Measurements from ENCODE around the gene SREK1IP1. TPM values are rescaled to one million over a fixed set of nuclear protein-coding genes. Genes with fewer than 3 reads are reported as not detected.

The SREK1IP1 gene
- total RNA-seq (2021; ENCODE audit: unreplicated experiment) (25.5 TPM), Bru-seq, nascent RNA (percentile 86 among the genes with signal in this experiment), BruChase-seq, experiment 1, labeled RNA remaining after a 6-hour chase (percentile 85 among the genes with signal in this experiment), BruChase-seq, experiment 2, labeled RNA remaining after a 2-hour chase (percentile 79 among the genes with signal in this experiment)
- polyA plus RNA-seq (2012): 8.6 and 11.0 TPM in 2 replicates
- long read RNA-seq, full-length matches to known transcripts: 16 of 26 reads
- long read RNA-seq, partial matches to known transcripts: 6 of 26 reads
- long read RNA-seq, other reads (novel, unspliced or antisense): 4 of 26 reads

- CTCF ChIA-PET: no interaction called here
- peak; percentile 85 for DNase-seq (ENCODE audit: low read depth, low spot score)
- H3K9me2 ChIP-seq (ENCODE audit: insufficient read depth): no peaks in the 10 kb centered on the region
- peak within 1 kb of the TSS; percentile 82 for H3K4me2 ChIP-seq (ENCODE audit: low read length)
- intact Hi-C loops (cut with micrococcal nuclease): no loop called here
- H3K4me1 ChIP-seq (ENCODE audit: control insufficient read depth in 1 of 2, insufficient read depth in 2 of 2, low read length in 2 of 2): peaks cover 19 to 27% of the 10 kb centered on the region in 2 experiments; a peak in 3 of 4 replicates
- H3K4me3 ChIP-seq (replicated peaks in 1 of 2; ENCODE audit: low read depth in 1 of 2, low read length in 2 of 2): peak within 1 kb of the TSS; percentile 88 to 98
- BruUV-seq (replicated peaks): TSS peak; percentile 79
- peak; percentile 95 for ATAC-seq
- no peaks in the 10 kb centered on the region for H3K9me3 ChIP-seq (ENCODE audit: control insufficient read depth in 1 of 2, insufficient read depth in 1 of 2, low read depth in 1 of 2, low read length in 2 of 2)
- H3K9ac ChIP-seq (ENCODE audit: low read length): peak within 1 kb of the TSS; percentile 87
- peak within 1 kb of the TSS; percentile 87 for H2AFZ ChIP-seq (ENCODE audit: low read depth, low read length, poor library complexity, severe bottlenecking)
- H3K79me2 ChIP-seq (ENCODE audit: insufficient read depth, low read length): peaks cover 81% of the 10 kb centered on the region
- no peaks in the 10 kb centered on the region for H4K20me1 ChIP-seq (ENCODE audit: insufficient read depth)
- no peaks in the 10 kb centered on the region; a peak in 1 of 4 replicates for H3K36me3 ChIP-seq (ENCODE audit: control insufficient read depth in 1 of 2, insufficient read depth in 2 of 2, low read length in 2 of 2)
- RAD21 ChIA-PET (ENCODE audit: low non-redundant PET in 1 of 2, low total read pairs in 2 of 2, uncharacterized antibody in 2 of 2, unreplicated experiment in 2 of 2): no interaction called here
- H3K27me3 ChIP-seq (ENCODE audit: insufficient read depth, low read length): no peaks in the 10 kb centered on the region
- H3K27ac ChIP-seq (ENCODE audit: low read depth, low read length): peak within 1 kb of the TSS; percentile 70
- POLR2A ChIA-PET: no interaction called here
- peak; percentile 24 for TF ChIP-seq ZBTB33 (IDR thresholded peaks at IDR 0.05; ENCODE audit: extremely low read depth, insufficient replicate concordance, low read length)
- TF ChIP-seq JUND (IDR thresholded peaks at IDR 0.05): peak; percentile 80
- TF ChIP-seq SP1 (IDR thresholded peaks at IDR 0.05; ENCODE audit: low read depth): peak; percentile 90
- TF ChIP-seq YY1 (IDR thresholded peaks at IDR 0.05; ENCODE audit: extremely low read depth, insufficient replicate concordance, low read depth, low read length): peak; percentile 93
- no peak for TF ChIP-seq EZH2 (IDR thresholded peaks at IDR 0.05)
- no peak for TF ChIP-seq ZNF274 (IDR thresholded peaks at IDR 0.05; ENCODE audit: low read depth, low read length)
- TF ChIP-seq ATF3 (IDR thresholded peaks at IDR 0.05): no peak
- peak; percentile 76 for TF ChIP-seq TCF7L2 (IDR thresholded peaks at IDR 0.05; ENCODE audit: borderline replicate concordance, extremely low read depth, insufficient read depth, insufficient read length)
- no peak; the same call in 1 of the 2 replicates for TF ChIP-seq ELF1 (IDR thresholded peaks at IDR 0.05; ENCODE audit: borderline replicate concordance, low read depth)
- TF ChIP-seq ZFX (IDR thresholded peaks at IDR 0.05): peak; percentile 95
- peak; percentile 27; the same call in 1 of the 2 replicates for TF ChIP-seq EGR1 (IDR thresholded peaks at IDR 0.05; ENCODE audit: low read depth)
- TF ChIP-seq MAX (IDR thresholded peaks at IDR 0.05): peak; percentile 75
- TF ChIP-seq CEBPB (IDR thresholded peaks at IDR 0.05; ENCODE audit: low read depth): no peak
- TF ChIP-seq CBX3 (IDR thresholded peaks at IDR 0.05; ENCODE audit: low read depth): peak; percentile 97
- TF ChIP-seq EZH2phosphoT487 (IDR thresholded peaks at IDR 0.05; ENCODE audit: borderline replicate concordance): no peak
- no peak for TF ChIP-seq REST (IDR thresholded peaks at IDR 0.05; ENCODE audit: low read depth)
- TF ChIP-seq POLR2AphosphoS5 (IDR thresholded peaks at IDR 0.05; ENCODE audit: low read depth, low read length): peak; percentile 77
- peak; percentile 43 for TF ChIP-seq POLR2A (IDR thresholded peaks at IDR 0.05; ENCODE audit: borderline replicate concordance, extremely low read depth, insufficient read depth, insufficient read length)
These were observed at the start of gene SREK1IP1, which contains the start of gene CWC27 for GRCh38 chr5:64768358-64769312. SREK1IP1 (minus strand) TSS chr5:64768691; CDS start chr5:64768517, 174 bp downstream. CWC27 (plus strand) TSS chr5:64768930; CDS start chr5:64769147, 217 bp downstream.
